Mucosa of descending colon (tissue), 3 donors: ENCODE results near the gene NYNRIN. TPM values are rescaled to one million over a fixed set of nuclear protein-coding genes. Genes with fewer than 3 reads are reported as not detected.

Experiments used
- ATAC-seq: fragments of 200-7000 bp; cut with Tn5 transposase; one replicate; pipeline ENCODE4 v1.9.1; 2020; ENCODE audit warnings: mild to moderate bottlenecking, moderate library complexity
- DNase-seq, 3 donors: peaks; one replicate each; pipeline ENCODE4 v3.0.0-alpha.2; 2020
- H3K36me3 ChIP-seq: fragments of 200-600 bp; one replicate; pipeline ENCODE4 v1.8.0; 2021; ENCODE audit warnings: low read depth, mild to moderate bottlenecking
- H3K4me1 ChIP-seq: fragments of 200-600 bp; one replicate; pipeline ENCODE4 v1.8.0; 2021; ENCODE audit warnings: low read depth, mild to moderate bottlenecking
- H3K4me3 ChIP-seq: fragments of 200-600 bp; one replicate; pipeline ENCODE4 v1.8.0; 2021; ENCODE audit warnings: mild to moderate bottlenecking
- H3K9me3 ChIP-seq: fragments of 200-600 bp; one replicate; pipeline ENCODE4 v1.8.0; 2021; ENCODE audit warnings: mild to moderate bottlenecking
- intact Hi-C, 2 donors: fragments of 100-400 bp; cut with DNase I in 1 of 2; cut with micrococcal nuclease in 1 of 2; formaldehyde crosslinking; loops; one replicate each; pipeline versions ENCODE4 v1.11.0 to v1.11.1; 2022; cut with DNase I, micrococcal nuclease
- total RNA-seq, 3 donors: library from RNA; stranded (reverse); fragmentation: NEBNext Ultra II Directional in 2 of 3; extraction: Animal tissue kit (Norgen Biotek cat#: 25700) in 2 of 3; gene quantifications; one replicate each; pipeline versions ENCODE4 v1.2.1 to v1.2.4, GENCODE V29; 2021 to 2023
- TF ChIP-seq, protein P1 (sequence below): fragments of 200-600 bp; IDR thresholded peaks from one replicate; pipeline ENCODE4 v1.8.0; 2022; ENCODE audit warnings: antibody characterized with exemption, mild to moderate bottlenecking
- donor health status: DM: no; HTN: no; CAD: no; lungs with moderate emphysema.
- donor health status: DM: no; HTN: no; CAD: no.
- donor health status: DM: no; HTN: yes; CAD: no.

Gene NYNRIN
- total RNA-seq, 3 donors from 2014 or later = 12.1 to 15.8 (median 13.4) TPM

DNA sequence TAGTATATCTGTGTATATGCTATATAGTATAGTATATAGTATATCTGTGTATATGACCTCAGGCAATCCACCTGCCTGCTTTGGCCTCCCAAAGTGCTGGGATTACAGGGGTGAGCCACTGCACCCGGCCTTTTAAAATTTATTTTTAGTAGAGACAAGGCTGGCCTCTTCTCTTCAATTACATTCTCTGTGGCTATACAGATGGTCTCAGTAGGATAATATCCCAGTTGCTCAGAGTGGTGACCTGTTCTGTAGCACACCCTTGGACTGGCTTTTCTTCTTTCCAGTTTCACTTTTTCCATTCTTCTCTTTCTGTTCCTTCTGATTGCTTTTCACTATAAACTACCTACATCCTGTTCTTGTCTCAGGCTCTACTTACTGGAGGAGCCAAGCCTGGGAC is 34.0 kb upstream of the NYNRIN start:
- intact Hi-C loops = loop anchor here (5.0 kb wide), 2 partner anchors 33 to 67 kb away; no protein-coding TSS in a partner anchor
- no peak for DNase-seq
- Histone ChIP-seq H3K36me3 (no peaks in the 10 kb centered on the region), H3K4me3 (no peak overlapping the region), H3K4me1 (peaks cover 5% of the 10 kb centered on the region), H3K9me3 (no peaks in the 10 kb centered on the region)
- TF ChIP-seq, protein P1, sequence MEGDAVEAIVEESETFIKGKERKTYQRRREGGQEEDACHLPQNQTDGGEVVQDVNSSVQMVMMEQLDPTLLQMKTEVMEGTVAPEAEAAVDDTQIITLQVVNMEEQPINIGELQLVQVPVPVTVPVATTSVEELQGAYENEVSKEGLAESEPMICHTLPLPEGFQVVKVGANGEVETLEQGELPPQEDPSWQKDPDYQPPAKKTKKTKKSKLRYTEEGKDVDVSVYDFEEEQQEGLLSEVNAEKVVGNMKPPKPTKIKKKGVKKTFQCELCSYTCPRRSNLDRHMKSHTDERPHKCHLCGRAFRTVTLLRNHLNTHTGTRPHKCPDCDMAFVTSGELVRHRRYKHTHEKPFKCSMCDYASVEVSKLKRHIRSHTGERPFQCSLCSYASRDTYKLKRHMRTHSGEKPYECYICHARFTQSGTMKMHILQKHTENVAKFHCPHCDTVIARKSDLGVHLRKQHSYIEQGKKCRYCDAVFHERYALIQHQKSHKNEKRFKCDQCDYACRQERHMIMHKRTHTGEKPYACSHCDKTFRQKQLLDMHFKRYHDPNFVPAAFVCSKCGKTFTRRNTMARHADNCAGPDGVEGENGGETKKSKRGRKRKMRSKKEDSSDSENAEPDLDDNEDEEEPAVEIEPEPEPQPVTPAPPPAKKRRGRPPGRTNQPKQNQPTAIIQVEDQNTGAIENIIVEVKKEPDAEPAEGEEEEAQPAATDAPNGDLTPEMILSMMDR = no peak
- no peak for ATAC-seq

DNA sequence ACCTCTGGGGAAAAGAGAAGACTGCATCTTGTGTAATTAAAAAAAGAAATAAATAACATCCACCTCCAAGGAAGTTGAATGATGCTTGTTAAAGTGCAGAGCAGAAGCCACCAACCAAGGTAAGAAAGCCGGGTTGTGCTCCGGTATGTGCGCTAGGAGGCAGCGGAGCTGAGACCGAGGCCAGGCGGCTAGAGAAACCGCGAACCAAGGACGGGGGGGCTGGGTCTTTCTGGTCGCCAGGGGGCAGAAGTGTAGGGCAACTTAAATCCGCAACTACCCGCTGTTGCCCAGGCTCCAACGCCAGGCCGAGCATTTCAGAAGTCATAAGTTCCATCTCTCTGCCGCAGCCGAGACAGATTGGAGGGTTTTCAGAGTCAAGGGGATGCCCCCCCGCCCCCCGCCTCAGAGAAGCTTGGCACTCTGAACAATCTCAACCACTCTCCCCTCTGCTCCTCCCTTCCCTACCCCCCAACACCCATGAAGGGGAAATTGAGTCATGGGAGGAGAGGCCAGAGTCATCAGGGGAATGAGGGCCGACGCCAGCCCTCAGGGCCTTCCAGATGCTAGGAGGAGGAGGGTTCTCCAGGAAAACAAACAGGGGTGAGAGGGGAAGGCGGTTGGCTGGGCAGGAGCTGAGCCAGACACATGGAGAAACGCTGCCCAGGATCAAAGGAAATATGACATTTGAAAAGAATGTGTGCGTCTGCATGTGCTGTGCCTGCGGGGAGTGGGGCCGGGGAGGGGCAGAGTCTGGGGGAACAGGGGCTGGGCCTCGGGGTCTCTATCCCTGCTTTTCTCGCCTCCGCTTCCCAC is 33.0 kb upstream of the NYNRIN start:
- DNase-seq (peak; percentile 88 to 93 (median 88)), ATAC-seq (peak; percentile 61)
- no peaks in the 10 kb centered on the region for H3K36me3 ChIP-seq
- intact Hi-C loops = loop anchor here (5.0 kb wide), 2 partner anchors 34 to 66 kb away; no protein-coding TSS in a partner anchor
- peaks cover 5% of the 10 kb centered on the region for H3K4me1 ChIP-seq
- TF ChIP-seq, protein P1 = peak; percentile 87
- H3K9me3 ChIP-seq = no peaks in the 10 kb centered on the region
- no peak overlapping the region for H3K4me3 ChIP-seq

GRCh38 chr14:24366413-24366720 is 32.4 kb upstream of the NYNRIN start:
- intact Hi-C loops = loop anchor here (5.0 kb wide), 2 partner anchors 34 to 66 kb away; no protein-coding TSS in a partner anchor
- Histone ChIP-seq H3K4me1 (peaks cover 5% of the 10 kb centered on the region), H3K4me3 (no peak overlapping the region), H3K36me3 (no peaks in the 10 kb centered on the region), H3K9me3 (no peaks in the 10 kb centered on the region)
- TF ChIP-seq, protein P1 = no peak
- ATAC-seq (no peak), DNase-seq (no peak)

- Histone ChIP-seq H3K4me1 (peaks cover 5% of the 10 kb centered on the region), H3K9me3 (no peaks in the 10 kb centered on the region), H3K4me3 (peak overlapping the region; percentile 14), H3K36me3 (no peaks in the 10 kb centered on the region)
- TF ChIP-seq, protein P1 = no peak
- peak; percentile 92 to 95 (median 93) for DNase-seq
- intact Hi-C loops = loop anchor here (5.0 kb wide), 2 partner anchors 35 to 65 kb away; no protein-coding TSS in a partner anchor
- peak; percentile 82 for ATAC-seq
These were observed 31.9 kb upstream of the NYNRIN start for GRCh38 chr14:24366721-24367513.

GRCh38 chr14:24367514-24368211 is 31.1 kb upstream of the NYNRIN start, which contains the start of gene NFATC4:
NFATC4 (plus strand) TSS chr14:24368184; CDS start chr14:24368341, 157 bp downstream.
- Histone ChIP-seq H3K4me3 (peak within 1 kb of the TSS; percentile 22), H3K36me3 (no peaks in the 10 kb centered on the region), H3K9me3 (no peaks in the 10 kb centered on the region), H3K4me1 (peaks cover 5% of the 10 kb centered on the region)
- intact Hi-C loops = loop anchor here (5.0 kb wide), 2 partner anchors 35 to 65 kb away; no protein-coding TSS in a partner anchor
- ATAC-seq (peak; percentile 37), DNase-seq (peak; percentile 69 to 91 (median 73))
- TF ChIP-seq, protein P1 = no peak
